ENCODE measurements around the gene ACAD11.

DNA sequence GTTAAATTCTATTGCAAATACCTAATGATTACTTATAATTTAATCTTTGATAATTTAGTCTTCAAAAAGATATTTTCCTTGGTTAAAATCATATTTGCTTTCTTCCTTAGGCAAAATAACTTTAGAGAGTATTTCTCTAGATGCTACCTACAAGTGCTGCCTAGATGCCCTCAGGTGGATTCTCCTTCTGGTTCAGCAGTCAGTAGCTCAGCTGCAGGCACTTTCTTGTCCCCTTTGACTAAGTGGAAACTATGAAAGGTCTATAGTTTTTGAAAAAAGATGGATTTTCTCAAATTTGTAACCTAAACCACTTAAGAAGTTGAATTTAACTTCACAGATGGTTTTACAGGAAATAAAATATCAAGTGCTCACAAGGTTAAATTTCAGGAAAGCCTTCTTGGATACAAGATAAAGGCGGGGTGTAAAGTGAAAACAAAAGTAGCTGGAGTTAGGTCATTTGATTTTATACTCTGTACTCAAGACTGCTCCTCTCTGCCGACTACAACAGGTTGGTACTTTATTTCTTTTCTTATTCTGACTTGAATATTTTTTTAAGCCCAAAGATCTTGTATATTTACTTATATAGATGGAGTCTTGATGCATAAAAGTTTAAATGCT is 62.7 kb downstream of the ACAD11 start, which contains the start of gene ACKR4:
- TF ChIP-seq, protein P1, sequence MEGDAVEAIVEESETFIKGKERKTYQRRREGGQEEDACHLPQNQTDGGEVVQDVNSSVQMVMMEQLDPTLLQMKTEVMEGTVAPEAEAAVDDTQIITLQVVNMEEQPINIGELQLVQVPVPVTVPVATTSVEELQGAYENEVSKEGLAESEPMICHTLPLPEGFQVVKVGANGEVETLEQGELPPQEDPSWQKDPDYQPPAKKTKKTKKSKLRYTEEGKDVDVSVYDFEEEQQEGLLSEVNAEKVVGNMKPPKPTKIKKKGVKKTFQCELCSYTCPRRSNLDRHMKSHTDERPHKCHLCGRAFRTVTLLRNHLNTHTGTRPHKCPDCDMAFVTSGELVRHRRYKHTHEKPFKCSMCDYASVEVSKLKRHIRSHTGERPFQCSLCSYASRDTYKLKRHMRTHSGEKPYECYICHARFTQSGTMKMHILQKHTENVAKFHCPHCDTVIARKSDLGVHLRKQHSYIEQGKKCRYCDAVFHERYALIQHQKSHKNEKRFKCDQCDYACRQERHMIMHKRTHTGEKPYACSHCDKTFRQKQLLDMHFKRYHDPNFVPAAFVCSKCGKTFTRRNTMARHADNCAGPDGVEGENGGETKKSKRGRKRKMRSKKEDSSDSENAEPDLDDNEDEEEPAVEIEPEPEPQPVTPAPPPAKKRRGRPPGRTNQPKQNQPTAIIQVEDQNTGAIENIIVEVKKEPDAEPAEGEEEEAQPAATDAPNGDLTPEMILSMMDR (IDR thresholded peaks at IDR 0.05) = no peak
- TF ChIP-seq POLR2A (IDR thresholded peaks at IDR 0.05) = no peak
